Cardiac septum (tissue), 1 donor: Measurements from ENCODE around the gene OR5B21. TPM values are rescaled to one million over a fixed set of nuclear protein-coding genes. Genes with fewer than 3 reads are reported as not detected.

Experiments
- DNase-seq: peaks from one replicate; pipeline ENCODE4 v3.0.0-alpha.2; 2020; ENCODE audit warnings: low spot score
- intact Hi-C: fragments of 100-400 bp; cut with DNase I; formaldehyde crosslinking; loops from one replicate; pipeline ENCODE4 v1.14.0; 2022
- long read RNA-seq: library from polyadenylated mRNA; unstranded; transcript quantifications from one replicate; pipeline ENCODE4 v2.0.0, GENCODE V29; 2021
- total RNA-seq: library from RNA; stranded (reverse); fragmentation: NEBNext Ultra II Directional; extraction: Animal tissue kit (Norgen Biotek cat#: 25700); gene quantifications from one replicate; pipeline ENCODE4 v1.2.1, GENCODE V29; 2021
- donor health status: DM: no; HTN: no; CAD: no.

OR5B21 gene
- not detected for total RNA-seq
- long read RNA-seq, result 0 reads

DNA sequence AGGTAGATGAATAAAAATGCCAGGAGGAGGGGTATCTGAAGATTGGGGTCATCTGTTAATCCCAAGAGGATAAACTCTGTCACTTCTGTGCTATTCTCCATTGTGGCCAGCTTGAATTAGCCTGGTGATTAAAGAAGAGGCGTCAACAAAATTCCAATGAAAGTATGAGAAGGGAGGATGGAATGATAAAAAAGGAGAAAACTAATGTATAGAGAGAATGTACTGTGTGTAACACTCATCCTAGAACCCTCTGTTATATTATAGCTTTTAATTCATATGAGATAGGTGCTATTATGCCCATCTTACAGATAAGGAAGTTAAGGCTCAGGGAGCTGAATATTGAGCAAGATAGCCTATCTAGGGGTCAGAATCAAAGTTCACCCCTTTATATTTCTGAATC, at the start of gene OR5B21:
Gene OR5B21, minus strand, starts transcription at position 101 of the 400 bp plus-strand sequence. Its CDS starts 0 bp downstream, at position 101.
- DNase-seq, result no peak
- intact Hi-C loops, result no loop called here

DNA sequence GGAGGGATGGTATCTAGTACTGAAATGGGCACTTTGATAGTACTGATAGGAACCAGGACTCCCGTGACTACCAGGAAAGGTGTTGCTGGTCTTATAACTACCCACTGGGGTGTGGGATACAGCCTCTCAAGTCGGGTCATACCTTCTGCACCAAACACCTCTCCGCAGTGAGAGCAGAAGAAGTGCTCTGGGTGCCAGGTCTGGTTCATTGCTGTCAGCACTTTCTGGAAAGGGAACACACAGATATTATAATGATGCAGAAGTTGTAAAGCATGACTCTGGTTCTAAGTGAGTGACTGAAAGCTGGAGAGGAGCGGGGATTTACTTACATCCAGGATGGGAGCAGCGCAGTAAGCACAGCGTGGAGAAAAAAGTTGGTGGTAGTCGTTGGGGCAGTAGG, 41.7 kb upstream of the OR5B21 start:
- no peak for DNase-seq
- intact Hi-C loops, result no loop called here

DNA sequence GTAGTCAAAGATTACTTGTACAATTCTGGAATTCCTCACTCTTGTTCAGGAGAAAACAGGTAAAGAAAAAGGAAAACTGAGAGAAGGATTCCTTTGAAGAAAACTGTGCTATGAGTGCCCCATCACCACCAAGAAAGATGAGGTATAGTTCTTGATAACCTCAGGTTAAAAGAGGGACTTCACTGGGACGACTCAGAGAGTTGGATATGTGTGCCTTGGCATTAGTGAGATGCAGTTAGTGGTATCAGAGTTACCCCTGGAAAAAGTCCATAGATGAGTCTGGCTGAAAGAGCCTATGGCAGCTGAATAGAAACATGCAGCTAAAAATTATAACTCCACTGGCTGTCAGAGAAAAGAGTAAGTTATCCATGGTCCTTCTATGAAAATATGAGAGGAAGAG, 38.9 kb upstream of the OR5B21 start:
- intact Hi-C loops, result no loop called here
- no peak for DNase-seq

DNA sequence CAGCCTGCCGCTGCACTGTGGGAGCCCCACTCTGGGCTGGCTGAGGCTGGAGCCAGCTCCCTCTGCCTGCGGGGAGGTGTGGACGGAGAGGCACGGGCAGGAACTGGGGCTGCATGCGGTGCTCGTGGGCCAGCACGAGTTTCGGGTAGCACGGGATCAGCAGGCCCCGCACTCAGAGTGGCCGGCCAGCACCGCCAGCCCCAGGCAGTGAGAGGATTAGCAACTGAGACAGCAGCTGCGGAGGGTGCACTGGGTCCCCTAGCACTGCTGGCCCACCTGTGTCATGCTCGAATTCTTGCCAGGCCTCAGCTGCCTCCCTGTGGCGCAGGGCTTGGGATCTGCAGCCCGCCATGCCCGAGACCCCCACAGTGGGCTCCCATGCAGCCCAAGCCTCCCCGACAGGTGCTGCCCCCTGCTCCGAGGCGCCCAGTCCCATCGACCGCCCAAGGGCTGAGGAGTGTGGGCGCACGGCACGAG, 24.0 kb upstream of the OR5B21 start:
- no peak for DNase-seq
- intact Hi-C loops, result no loop called here

DNA sequence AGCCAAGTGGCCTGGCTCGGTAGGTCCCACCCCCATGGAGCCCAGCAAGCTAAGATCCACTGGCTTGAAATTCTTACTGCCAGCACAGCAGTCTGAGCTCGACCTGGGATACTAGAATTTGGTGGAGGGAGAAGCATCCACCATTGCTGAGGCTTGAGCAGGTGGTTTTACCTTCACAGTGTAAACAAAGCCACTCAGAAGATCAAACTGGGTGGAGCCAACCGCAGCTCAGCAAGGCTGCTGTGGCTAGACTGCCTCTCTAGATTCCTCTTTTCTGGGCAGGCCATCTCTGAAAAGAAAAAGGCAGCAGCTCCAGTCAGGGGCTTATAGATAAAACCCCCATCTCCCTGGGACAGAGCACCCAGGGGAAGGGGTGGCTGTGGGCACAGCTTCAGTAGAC, 22.3 kb upstream of the OR5B21 start:
- intact Hi-C loops, result no loop called here
- no peak for DNase-seq

DNA sequence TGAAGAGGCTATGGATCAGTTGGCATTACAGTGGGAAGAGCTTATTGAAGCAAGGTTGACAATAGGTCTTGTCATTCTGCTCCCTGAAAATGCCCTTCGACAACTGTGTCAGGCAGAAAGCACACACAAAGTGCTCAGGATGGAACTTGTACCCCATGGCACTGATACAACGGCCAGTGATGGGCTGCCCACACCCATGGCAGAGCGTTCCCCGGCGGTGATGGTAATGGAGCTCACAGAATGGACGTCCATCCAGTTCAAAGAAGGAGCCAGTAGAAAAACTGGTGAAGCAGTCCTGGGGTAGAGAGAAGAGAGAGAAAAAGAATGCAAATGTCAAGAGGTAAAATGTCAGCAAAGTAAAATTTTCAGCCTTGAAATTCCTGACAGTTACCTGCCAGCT, 19.5 kb upstream of the OR5B21 start:
- intact Hi-C loops, result no loop called here
- no peak for DNase-seq

DNA sequence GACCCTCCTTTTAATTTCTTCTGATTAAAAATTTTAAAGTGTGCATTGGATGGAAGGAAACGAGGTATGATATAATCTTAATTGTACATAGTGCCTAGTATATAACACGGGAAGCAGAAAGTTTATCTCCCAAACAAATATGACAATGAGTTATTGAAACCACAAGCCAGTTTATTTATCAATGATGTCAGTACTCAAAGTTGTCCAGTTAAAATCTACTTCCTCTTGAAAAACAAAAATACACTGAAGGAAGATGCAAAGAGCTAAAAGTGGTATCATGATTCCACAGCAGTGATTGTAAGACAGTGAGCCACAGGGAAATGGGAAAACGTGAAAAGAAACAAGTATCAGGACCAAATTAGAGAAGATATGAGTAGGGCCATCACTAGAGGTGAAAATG, 18.8 kb upstream of the OR5B21 start:
- DNase-seq, result no peak
- intact Hi-C loops, result no loop called here

DNA sequence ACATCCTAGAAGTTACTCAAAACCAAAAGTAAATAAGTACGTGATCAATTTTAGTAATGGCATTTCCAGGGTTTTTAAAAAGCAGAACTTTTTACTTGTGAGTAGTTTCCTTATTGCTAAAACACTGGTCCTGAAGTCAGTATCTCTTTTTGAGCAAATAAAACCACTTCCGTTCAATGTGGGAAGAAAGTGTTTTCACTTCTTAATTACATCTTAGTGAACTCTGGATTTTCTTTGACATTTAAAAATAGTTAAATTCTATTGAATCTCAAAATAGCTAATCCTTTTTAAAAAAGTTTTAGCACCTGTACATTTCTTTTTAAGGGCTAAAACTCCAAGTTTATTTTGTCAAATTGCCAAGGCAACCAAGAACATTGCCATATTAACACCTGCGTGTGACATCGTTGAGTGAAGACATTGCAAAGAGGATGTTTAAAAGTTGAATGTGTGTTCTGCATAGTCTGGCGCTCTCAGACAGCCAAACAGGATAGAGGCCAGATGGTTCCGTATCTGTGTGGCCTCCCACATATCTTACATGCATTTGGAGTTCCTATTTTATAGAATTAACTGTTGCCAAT, 17.2 kb upstream of the OR5B21 start:
- no peak for DNase-seq
- intact Hi-C loops, result no loop called here

DNA sequence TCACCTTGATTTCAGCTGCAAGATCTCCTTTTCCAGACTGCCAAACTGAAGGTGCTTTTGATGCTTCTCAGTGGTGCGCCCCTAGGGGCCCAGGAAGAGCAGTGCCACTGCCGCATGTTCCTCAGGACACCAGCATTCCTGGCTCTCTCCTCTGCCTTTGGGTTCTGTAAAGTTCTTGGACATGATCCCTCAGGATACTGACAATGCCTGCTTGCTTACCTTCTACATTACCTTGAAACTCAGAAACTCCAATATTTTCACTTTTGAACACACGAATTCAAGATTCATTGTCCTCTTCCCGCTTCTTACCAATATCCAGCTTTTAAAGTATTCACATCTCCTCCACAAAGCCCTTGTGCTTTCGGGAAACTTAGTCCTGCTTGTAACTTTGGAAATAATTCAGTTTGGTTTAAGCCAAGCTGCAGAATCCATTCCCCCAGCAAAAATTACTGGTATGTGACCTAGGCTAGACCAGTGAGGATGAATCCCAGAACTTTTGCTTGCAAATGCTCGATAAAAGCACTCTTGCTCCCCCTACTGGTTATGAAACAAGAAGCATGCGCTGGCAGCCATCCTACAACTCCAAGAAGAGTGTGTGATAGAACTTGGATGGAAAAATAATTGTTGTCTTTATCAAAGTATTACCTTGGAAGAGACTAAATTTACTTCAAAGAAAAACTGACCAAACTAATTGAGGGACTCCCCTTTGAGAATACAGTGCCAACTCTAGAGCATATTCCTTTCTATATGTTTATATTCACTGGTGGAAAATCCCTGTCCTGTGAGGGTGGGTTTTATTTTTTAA, 16.5 kb upstream of the OR5B21 start:
- no peak for DNase-seq
- intact Hi-C loops, result no loop called here

DNA sequence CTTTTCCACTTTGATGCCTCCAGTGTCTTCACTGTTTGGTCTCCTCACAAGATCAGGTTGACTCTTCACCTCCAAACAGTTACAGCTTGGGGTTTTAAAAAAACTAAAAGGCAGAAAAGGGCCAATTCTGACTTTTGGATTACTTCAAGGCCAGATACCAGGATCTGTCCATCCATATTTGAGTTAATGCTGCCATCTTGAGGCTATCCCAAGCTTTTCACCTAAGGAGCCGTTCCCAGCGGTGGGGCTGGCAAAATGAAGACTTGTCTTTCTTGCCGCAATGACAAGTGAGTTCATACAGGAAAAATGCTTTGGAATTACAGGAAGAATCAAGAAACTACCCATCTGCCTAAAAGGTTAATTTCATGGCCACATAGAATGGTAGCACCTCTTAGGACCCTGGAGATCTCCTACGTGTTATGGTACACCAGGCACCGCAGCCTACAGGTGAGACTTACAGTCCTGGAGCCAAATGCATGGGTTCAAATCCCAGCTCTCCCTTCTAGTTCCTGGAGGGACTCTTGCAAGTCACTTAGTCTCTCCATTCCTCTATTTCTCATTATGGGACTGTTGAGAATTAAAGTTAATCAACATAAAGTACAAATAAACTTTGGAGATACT, 6.0 kb upstream of the OR5B21 start:
- no peak for DNase-seq

DNA sequence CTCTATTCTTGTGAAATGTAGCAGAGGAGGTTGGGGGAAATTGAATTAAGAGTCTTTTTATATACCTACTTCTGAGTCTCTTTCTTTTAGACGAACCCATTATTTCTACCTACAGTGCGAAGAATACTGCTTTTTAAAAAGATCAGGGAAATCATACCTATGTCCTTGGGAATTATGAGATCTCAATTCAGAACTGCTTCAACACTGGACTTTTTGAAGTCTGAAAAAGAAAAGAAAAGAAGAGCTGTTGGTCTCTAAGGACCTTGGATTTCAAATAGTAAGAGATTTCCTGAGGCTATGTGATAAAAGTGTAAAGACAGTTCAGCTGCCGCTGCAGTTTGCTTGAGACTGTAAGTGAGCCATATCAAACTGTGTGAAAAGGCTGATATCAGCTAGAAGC, 3.7 kb upstream of the OR5B21 start:
- intact Hi-C loops, result loop anchor here (10.0 kb wide), 1 partner anchor 1167 kb away; no protein-coding TSS in a partner anchor
- no peak for DNase-seq

More for the DNA sequence above, 6.0 kb upstream of the OR5B21 start:
- intact Hi-C loops, result loop anchor here (10.0 kb wide), 1 partner anchor 1169 kb away; no protein-coding TSS in a partner anchor

DNA sequence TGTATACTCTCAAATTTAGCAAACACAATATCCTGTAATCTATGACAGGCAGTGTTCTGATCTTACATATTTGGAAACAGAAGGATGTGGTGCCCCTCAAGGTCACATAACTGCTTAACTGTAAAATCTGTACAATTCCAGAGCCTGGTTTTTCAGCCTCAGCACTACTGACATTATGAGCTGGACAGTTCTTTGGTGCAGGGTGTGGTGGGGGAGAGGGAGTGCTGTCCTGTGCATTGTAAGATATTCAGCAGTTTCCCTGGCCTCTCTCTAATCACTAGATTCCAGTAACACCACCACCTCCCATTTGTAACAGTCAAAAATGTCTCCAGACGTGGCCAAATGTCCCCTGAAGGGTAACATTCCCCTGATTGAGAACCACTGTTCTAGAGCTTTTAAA, 1.8 kb upstream of the OR5B21 start:
- no peak for DNase-seq
- intact Hi-C loops, result loop anchor here (10.0 kb wide), 1 partner anchor 1165 kb away; no protein-coding TSS in a partner anchor

DNA sequence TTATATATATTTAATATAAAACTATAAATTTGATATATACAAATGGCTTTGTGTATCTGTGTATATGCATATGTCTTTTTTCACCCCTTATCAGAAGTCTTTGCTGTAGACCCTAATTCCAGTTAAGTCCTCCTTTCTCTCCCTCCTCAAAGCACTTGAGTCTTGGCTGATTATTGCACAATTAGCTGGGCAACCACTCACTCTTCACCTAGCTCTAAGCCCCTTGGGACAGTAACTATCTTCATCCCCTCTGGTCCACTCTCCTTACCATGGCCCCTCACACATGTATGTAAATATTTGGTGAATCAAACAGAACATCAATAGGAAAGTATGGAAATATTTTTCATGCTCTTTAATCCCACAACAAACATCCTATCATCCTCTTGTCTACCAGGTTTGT, 909 bp upstream of the OR5B21 start:
- intact Hi-C loops, result no loop called here
- DNase-seq, result no peak

DNA sequence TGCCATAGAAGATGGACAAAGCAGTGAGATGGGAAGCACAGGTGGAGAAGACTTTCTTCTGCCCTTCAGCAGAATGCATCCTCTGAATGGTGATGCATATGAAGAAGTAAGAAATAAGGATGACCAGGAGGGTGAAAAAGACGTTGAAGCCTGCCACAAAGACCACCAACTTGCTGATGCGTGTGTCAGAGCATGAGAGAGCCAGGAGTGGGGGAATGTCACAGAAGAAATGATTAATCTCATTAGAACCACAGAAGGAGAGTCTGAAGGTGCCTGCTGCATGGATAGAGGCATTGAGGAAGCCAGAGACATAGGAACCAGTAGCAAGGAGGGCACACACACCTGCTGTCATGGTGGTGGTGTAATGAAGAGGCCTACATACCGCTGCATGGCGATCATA, 550 bp downstream of the OR5B21 start:
- DNase-seq, result no peak
- intact Hi-C loops, result no loop called here

DNA sequence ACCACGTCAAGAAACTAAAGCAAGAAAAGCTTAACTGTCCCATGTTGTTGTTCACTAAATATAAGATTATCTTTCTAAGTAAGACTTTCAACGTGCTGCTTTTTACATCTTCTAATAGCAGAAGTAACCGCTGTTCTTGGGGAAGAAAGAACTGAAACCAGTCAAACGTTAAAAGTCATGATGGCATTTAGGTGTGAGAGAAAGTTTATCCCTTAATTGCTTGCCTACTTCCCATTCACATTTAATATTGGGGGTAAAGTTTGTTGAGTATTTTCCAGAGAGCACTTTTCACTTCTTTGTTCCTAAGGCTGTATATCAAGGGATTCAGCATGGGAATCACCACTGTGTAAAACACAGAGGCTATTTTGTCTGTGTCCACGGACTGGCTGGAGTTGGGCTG, 970 bp downstream of the OR5B21 start:
- no peak for DNase-seq
- intact Hi-C loops, result no loop called here

DNA sequence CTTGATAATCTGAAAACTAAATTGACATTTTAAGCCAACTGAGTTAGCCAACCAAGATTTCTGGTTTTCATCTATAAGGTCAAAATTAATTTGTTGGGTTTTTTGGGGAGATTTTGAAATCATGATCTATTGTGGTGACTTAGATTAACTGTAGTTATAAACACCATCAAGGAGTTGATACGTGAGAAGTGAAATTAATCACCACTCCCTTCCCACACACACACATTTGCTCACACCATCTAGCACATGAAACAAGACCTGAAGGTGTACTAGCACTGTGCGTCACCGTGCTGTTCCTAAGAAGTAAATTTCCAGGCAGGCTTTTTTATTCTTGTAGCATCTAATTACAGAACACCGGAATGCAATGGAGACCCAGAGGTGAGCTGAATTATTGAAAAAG, 2.1 kb downstream of the OR5B21 start:
- no peak for DNase-seq
- intact Hi-C loops, result no loop called here

DNA sequence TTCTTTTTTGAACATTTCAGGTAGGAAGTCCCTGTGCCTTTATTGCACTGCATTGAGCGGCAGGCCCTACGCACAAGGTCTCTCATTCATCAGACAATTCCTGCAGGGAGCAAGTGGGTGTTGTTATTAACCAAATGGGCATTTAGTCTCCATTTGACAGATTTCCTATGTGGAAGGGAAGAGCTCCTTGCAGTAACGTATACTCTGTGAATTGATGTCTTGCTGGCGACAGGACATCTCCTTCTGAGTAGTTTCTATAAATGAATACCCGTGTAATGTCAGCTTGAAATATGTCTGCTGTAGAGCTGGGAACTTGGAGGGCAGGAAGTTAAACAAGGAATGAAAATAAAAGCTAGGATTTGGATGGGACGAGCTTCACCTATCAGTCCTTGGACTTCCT, 3.7 kb downstream of the OR5B21 start:
- intact Hi-C loops, result no loop called here
- DNase-seq, result no peak

DNA sequence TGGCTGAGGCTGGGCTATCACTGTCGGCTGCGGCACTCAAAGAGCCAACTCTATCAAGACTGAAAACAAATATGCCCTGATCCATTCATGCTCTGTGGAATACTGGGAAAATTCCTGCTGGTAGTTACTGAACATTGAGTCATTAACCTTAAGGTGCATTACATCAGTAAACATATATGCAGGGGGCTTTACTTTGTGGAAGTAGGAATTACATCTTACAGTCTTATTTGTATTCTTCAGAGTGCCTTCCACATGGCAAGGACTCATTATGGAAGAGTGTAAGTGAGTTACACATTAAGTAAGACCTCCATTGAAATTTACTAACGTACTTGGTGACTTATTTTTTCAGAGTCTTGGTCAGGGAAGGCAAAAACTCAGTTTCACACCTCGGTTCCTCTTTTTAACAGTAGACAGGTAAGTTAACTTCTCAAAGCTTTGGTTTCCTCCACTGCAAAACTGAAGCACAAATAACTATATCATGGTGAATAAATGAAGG, 4.5 kb downstream of the OR5B21 start:
- DNase-seq, result no peak
- intact Hi-C loops, result no loop called here

DNA sequence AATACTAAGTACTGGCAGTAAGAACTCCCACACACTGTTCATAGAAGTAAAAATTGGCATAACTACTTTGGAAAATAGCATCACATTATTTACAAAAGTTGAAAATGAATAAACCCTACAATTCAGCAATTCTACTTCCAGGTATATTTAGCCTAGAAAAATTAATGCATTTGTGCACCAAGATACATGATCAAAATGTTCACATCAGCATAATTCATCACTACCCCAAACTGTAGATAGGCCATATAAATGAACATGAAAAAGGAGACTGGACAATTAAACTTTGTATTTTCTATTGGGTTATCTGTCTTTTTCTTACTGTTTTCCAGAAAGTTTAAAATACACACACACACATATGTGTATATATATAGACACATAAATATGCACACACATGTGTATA, 5.9 kb downstream of the OR5B21 start:
- no peak for DNase-seq
- intact Hi-C loops, result no loop called here

DNA sequence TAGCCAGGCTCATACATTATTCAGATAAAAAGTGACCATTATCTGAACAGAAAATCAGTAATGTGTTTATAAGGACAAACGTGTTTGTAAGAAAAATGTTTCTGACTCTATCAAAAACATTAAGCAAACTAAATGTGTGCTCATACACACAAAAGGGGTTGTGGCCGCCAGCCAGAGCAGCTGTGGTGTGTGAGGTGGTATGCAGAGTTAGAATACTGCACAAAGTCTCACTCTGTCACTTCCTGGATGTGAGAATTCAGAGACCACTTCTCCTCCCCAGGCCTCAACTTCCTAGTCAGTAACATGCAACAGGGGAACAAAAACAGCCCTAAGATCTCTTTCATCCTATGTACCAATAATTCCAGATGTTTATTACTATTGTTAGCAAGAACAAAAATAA, 9.4 kb downstream of the OR5B21 start:
- intact Hi-C loops, result no loop called here
- DNase-seq, result no peak

DNA sequence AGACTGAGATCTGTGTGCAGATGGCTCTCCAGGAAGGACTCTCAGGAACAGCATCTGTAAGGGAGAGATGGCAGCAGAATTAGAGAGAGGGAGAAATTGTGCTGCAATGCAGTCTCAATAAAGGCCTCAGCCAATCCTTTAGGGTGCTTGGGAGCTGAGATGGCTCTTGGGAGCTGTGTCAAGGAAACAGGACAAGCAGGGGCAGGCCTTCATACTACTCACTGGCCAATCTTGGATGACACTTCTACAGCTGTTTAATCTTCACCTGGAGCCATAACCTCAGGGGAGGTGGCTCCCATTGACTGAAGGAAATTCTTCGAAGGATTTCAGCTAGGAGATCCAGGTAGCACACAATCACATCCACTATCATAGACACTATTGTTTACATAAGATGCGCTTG, 10.0 kb downstream of the OR5B21 start:
- no peak for DNase-seq
- intact Hi-C loops, result no loop called here
